Measurements from ENCODE around the gene KRT80. TPM values are rescaled to one million over a fixed set of nuclear protein-coding genes. Genes with fewer than 3 reads are reported as not detected.

The KRT80 gene
- polyA plus RNA-seq, 10 donors: 4.4 to 12.8 (median 7.6) TPM

GRCh38 chr12:52212701-52213563 lies 21.1 kb upstream of the KRT80 start:
- no peak for DNase-seq

GRCh38 chr12:52211716-52212585 lies 20.1 kb upstream of the KRT80 start:
- no peak for DNase-seq

GRCh38 chr12:52210925-52211650 lies 19.3 kb upstream of the KRT80 start:
- no peak for DNase-seq

- peak in 2 of 3 donors; percentile 42 to 66 for DNase-seq
These were observed 18.5 kb upstream of the KRT80 start for GRCh38 chr12:52210186-52210924.

GRCh38 chr12:52209321-52209720 lies 17.5 kb upstream of the KRT80 start:
- no peak for DNase-seq

GRCh38 chr12:52208424-52209165 lies 16.8 kb upstream of the KRT80 start:
- DNase-seq: no peak

- peak; percentile 68 to 84 (median 73) for DNase-seq
These were observed 16.1 kb upstream of the KRT80 start for GRCh38 chr12:52207895-52208294.

- DNase-seq: no peak
These were observed 15.3 kb upstream of the KRT80 start for GRCh38 chr12:52207106-52207505.

GRCh38 chr12:52206304-52207040 lies 14.7 kb upstream of the KRT80 start:
- DNase-seq: no peak

- DNase-seq: no peak
These were observed 13.9 kb upstream of the KRT80 start for GRCh38 chr12:52205612-52206303.

- DNase-seq: no peak
These were observed 13.2 kb upstream of the KRT80 start for GRCh38 chr12:52204931-52205505.

- DNase-seq: no peak
These were observed 12.5 kb upstream of the KRT80 start for GRCh38 chr12:52204095-52204930.

GRCh38 chr12:52203079-52203921 lies 11.5 kb upstream of the KRT80 start:
- DNase-seq: peak in 2 of 3 donors; percentile 72 to 78

GRCh38 chr12:52202361-52203078 lies 10.7 kb upstream of the KRT80 start:
- peak in 1 of 3 donors; percentile 58 for DNase-seq

- DNase-seq: no peak
These were observed 9.6 kb upstream of the KRT80 start for GRCh38 chr12:52201451-52201839.

- no peak for DNase-seq
These were observed 9.1 kb upstream of the KRT80 start for GRCh38 chr12:52200781-52201450.

All from muscle of back (tissue), 11 donors.